Measurements from ENCODE around the gene APOBEC3A.

GRCh38 chr22:38943882-38944281 is 13.5 kb upstream of the APOBEC3A start:
- TF ChIP-seq CTCF (IDR thresholded peaks at IDR 0.05) (no peak), POLR2A (IDR thresholded peaks at IDR 0.05) (no peak), EP300 (IDR thresholded peaks at IDR 0.05) (no peak)
